ENCODE results near the gene CHST8. TPM values are rescaled to one million over a fixed set of nuclear protein-coding genes. Genes with fewer than 3 reads are reported as not detected.
A peak's percentile ranks its signal among the peaks of the same experiment; 100 is the strongest.

CHST8 gene
- total RNA-seq, 2 donors from 2014 or later = not detected

DNA sequence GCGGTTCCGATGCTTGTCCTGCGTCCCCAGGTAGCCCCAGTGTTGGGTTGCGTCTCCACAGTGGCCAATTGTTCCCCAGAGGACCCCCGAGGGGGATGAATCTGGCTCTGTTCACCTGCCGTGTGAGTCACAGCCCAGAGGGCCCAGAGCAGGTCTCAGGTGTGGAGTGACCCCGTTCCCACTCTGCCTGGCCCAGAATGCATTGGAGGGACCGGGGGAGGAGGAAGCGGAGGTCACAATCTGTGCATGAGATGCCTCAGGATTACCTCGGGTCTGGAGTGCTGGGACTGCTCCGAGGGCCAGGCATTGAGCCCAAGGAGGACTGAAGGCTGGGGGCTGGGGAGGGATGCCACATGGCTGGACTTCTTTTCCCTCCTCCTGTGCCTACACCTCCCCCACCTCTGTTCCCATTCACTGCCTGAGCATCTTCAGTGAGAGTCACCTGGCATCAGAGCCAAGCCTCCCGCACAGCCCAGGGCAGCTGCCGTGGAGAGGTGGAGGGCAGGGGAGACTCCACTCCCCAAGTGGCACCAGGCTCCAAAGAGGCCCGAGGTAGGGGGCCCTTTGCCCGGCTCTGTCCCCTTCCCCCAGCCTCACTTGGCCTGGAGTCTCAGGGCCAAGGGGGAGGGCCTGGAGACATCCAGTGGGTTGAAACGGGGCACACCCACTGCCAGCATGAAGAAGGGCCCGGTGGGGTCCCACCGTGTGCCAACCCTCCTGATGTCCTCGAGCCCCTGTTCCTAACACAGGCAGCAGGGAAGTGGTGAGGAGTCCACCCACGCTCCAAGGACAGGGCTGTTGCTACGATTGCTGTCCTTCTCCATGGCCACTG is 81.1 kb downstream of the CHST8 start:
- Mint-ChIP-seq H3K9me3 (no peaks in the 10 kb centered on the region), H3K27me3 (peaks cover 3 to 8% of the 10 kb centered on the region in 2 donors), H3K4me1 (ENCODE audit: low read depth in 2 of 2) (no peaks in the 10 kb centered on the region), H3K36me3 (no peaks in the 10 kb centered on the region), H3K27ac (no peak overlapping the region), H3K4me3 (no peak overlapping the region)
- DNase-seq (ENCODE audit: low spot score) (no peak), ATAC-seq (no peak)

DNA sequence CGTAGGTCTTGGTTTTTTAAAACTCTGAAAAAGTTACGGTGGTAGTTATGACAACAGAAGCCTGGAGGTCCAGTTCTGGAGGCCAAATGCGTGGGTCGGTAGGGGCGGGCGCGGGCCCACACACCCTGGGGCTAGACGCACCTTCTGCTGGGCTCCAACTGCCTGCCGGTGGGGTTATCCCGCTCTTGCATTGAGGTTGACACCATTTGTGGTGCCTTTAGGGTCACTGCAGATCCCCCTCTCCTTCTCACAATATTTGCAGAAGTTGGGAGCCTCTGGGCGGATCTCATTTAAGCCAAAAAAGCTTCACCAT is 81.6 kb downstream of the CHST8 start:
- no peaks in the 10 kb centered on the region for H3K4me1 Mint-ChIP-seq (ENCODE audit: low read depth in 2 of 2)
- H3K27ac Mint-ChIP-seq = no peak overlapping the region
- DNase-seq (ENCODE audit: low spot score) (no peak), ATAC-seq (no peak)
- H3K36me3 Mint-ChIP-seq = no peaks in the 10 kb centered on the region
- peaks cover 3 to 8% of the 10 kb centered on the region in 2 donors for H3K27me3 Mint-ChIP-seq
- no peak overlapping the region for H3K4me3 Mint-ChIP-seq
- H3K9me3 Mint-ChIP-seq = no peaks in the 10 kb centered on the region

DNA sequence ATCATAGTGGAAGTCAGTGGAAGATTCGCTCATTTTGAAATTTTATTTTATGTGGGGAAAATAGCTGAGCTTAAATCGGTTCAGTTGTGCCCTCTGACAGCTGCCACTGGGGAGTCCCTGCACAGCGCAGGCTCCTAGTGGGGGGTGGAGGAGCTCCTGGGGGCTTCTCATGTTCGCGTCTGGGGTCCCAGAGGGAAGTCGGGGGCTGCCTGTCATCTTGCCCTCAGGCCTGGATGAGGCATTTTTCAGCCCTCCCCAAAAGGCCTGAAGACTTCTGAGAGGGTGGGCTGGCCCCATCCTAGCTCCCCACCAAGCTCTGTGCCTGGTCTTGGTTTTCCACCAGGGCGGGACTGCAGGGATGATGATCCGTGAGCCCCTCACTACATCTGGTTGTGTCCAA is 82.1 kb downstream of the CHST8 start:
- DNase-seq (ENCODE audit: low spot score) (no peak), ATAC-seq (no peak)
- Mint-ChIP-seq H3K4me3 (no peak overlapping the region), H3K36me3 (no peaks in the 10 kb centered on the region), H3K9me3 (no peaks in the 10 kb centered on the region), H3K4me1 (ENCODE audit: low read depth in 2 of 2) (no peaks in the 10 kb centered on the region), H3K27ac (no peak overlapping the region), H3K27me3 (peaks cover 3 to 8% of the 10 kb centered on the region in 2 donors)

DNA sequence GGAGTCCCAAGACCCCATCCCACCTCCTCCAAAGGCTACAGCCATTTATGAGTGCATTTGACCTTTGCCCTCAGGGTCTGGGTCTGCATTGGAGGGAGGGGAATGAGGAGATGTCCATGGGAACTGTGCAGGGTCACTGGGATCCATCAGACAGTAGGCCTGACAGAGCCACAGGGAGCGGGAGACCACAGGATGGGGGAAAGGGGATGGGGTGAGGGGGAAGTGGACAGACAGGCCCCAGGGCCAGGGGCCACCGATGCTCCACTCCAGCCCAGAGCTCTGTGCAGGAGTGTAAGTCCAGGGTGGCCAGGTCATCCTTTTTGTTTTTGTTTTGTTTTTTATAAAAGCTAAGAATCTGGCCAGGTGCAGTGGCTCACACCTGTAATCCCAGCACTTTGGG is 82.5 kb downstream of the CHST8 start:
- Mint-ChIP-seq H3K27me3 (peaks cover 3 to 8% of the 10 kb centered on the region in 2 donors), H3K4me1 (ENCODE audit: low read depth in 2 of 2) (no peaks in the 10 kb centered on the region), H3K27ac (no peak overlapping the region), H3K9me3 (no peaks in the 10 kb centered on the region), H3K4me3 (no peak overlapping the region), H3K36me3 (no peaks in the 10 kb centered on the region)
- DNase-seq (ENCODE audit: low spot score) = no peak
- ATAC-seq = no peak

DNA sequence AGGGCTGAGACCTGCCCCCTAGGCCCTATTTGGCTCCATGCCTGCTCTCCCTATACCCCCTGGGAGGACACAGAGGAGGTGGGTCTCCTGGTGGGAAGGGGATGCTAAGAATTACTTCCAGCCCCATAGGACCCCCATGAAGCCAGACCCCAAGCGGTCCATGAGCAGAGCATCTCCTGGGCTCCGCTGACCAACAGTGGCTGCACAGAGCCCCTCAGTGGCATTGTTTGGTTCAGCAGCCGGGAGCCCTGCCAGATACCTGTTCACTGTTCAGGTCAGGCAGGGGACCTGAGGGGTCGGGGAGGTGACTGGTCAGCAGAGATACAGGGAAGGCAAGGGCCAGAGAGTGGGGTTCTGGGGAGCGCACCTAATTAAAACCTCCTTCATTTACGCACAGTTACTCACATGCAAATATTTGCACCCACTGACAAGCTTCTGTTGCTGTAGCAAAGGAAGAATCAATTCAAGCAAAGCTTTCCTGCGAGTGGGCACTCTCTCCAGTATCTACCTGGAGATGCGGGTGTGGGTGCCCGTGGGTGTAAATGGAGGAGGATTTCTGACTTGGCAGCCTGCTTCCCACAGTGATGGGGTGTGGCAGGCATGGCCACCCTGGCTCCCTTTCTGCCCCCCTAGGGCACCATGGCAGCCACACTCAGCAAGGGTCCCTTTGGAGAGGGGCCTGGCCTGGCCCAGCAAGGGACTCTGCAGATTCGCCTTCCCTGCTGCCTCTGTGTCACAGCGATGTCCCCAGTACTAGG is 83.5 kb downstream of the CHST8 start:
- Mint-ChIP-seq H3K4me1 (ENCODE audit: low read depth in 2 of 2) (no peaks in the 10 kb centered on the region), H3K9me3 (no peaks in the 10 kb centered on the region), H3K36me3 (no peaks in the 10 kb centered on the region), H3K27me3 (peaks cover 8 to 15% of the 10 kb centered on the region in 2 donors), H3K27ac (no peak overlapping the region), H3K4me3 (no peak overlapping the region)
- DNase-seq (ENCODE audit: low spot score) (no peak), ATAC-seq (peak in 1 of 2 donors; percentile 49)

DNA sequence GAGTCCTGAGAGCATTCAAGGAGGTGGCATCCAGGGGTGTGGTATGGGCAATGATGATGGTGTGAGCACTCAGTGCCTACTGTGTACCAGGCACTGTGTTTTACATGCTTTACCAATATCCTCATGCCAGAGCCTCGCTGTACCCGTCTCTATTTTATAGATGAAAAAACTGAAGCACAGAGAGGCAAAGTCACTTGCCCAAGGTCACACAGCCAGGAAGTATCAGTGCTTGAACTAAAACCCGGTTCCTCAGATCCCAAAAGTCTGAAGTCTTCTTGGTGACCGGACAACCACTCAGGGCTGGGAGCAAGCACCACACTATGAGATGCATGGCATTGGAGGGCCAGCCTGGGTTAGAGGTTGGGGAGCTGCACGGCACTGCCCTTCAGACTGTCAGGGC is 84.1 kb downstream of the CHST8 start:
- Mint-ChIP-seq H3K27me3 (peaks cover 9 to 19% of the 10 kb centered on the region in 2 donors), H3K36me3 (no peaks in the 10 kb centered on the region), H3K9me3 (no peaks in the 10 kb centered on the region), H3K4me3 (no peak overlapping the region), H3K27ac (no peak overlapping the region), H3K4me1 (ENCODE audit: low read depth in 2 of 2) (no peaks in the 10 kb centered on the region)
- DNase-seq (ENCODE audit: low spot score) (no peak), ATAC-seq (peak in 1 of 2 donors; percentile 29)

DNA sequence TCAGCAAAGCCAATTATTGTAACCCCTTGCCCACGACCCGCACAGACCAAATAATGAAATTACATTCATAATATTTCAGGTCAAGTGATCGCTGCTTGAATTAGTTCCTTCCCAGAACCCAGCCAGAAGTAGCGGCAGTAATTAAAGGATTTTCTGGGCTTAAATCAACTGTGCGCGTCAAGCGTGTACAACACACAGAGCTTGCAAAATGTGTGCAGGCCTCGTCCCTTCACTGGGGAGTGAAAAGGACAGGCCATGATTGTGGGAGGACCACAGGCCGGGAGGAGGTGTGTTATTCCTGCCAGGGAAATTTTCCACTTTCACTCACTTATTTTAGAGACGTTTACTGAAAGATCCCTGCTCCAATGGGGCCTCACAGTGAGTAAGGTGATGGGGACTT is 84.9 kb downstream of the CHST8 start:
- H3K27me3 Mint-ChIP-seq = peaks cover 9 to 19% of the 10 kb centered on the region in 2 donors
- no peaks in the 10 kb centered on the region for H3K4me1 Mint-ChIP-seq (ENCODE audit: low read depth in 2 of 2)
- no peak for ATAC-seq
- no peak for DNase-seq (ENCODE audit: low spot score)
- H3K36me3 Mint-ChIP-seq = no peaks in the 10 kb centered on the region
- H3K4me3 Mint-ChIP-seq = no peak overlapping the region
- no peaks in the 10 kb centered on the region for H3K9me3 Mint-ChIP-seq
- H3K27ac Mint-ChIP-seq = no peak overlapping the region

DNA sequence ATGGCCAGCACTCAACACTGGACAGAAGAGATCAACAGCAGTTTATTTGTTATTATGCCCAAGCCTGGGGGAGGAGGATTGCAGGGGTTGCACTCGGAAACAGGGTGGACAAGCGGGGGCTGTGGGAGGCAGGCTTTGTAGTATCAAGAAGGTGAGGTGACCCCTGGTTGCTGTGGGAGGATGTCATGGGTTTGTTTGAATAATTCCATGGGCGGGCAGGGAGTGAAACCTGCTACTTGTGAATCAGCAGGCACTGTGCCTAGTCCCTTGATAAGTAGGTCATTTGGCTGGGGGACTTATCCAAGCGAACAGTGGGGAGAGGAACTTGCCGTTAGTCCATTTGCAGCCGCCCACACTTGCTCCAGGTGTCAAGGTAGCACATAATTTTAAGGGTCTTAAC is 90.5 kb downstream of the CHST8 start:
- Mint-ChIP-seq H3K36me3 (no peaks in the 10 kb centered on the region), H3K27ac (no peak overlapping the region), H3K27me3 (peaks cover 21 to 22% of the 10 kb centered on the region in 2 donors), H3K4me3 (no peak overlapping the region), H3K4me1 (ENCODE audit: low read depth in 2 of 2) (no peaks in the 10 kb centered on the region), H3K9me3 (no peaks in the 10 kb centered on the region)
- no peak for ATAC-seq
- no peak for DNase-seq (ENCODE audit: low spot score)

DNA sequence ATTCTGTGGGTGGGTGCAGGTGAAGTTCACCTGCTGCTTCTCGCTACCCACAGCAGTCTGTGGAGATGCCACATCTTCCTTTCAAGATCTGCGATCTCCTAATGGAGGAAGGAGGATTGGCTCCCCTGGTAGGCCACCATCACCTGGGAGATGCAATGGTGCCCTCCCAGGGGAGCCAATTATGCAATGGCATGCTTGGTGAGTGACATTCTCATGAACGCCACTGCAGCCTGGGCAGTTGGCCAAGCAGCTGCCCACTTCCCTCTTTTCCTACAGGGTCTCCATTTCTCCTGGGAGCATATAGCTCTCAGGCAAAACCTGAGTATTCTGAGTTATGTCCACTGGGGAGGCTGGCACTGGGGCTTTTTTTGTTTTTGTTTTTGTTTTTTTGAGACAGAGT is 91.4 kb downstream of the CHST8 start:
- Mint-ChIP-seq H3K27ac (no peak overlapping the region), H3K36me3 (no peaks in the 10 kb centered on the region), H3K9me3 (no peaks in the 10 kb centered on the region), H3K4me1 (ENCODE audit: low read depth in 2 of 2) (no peaks in the 10 kb centered on the region), H3K27me3 (peaks cover 18 to 19% of the 10 kb centered on the region in 2 donors), H3K4me3 (no peak overlapping the region)
- no peak for ATAC-seq
- DNase-seq (ENCODE audit: low spot score) = no peak

DNA sequence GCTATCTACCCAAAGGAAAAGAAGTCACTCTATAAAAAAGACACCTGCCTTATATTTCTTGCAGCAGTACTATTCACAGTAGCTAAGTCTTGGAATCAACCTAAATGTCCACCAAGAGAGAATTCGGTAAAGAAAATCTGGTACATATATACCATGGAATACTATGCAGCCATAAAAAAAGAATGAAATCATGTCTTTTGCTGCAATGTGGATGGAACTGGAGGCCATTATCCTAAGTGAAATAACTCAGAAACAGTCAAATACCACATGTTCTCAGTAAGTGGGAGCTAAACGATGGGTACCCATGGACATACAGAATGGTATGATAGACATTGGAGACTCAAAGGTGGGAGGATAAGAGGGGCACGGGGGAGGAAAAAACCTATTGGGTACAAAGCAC is 92.4 kb downstream of the CHST8 start:
- Mint-ChIP-seq H3K27me3 (peaks cover 18 to 22% of the 10 kb centered on the region in 2 donors), H3K4me3 (no peak overlapping the region), H3K27ac (no peak overlapping the region), H3K9me3 (no peaks in the 10 kb centered on the region), H3K36me3 (no peaks in the 10 kb centered on the region), H3K4me1 (ENCODE audit: low read depth in 2 of 2) (no peaks in the 10 kb centered on the region)
- DNase-seq (ENCODE audit: low spot score) (no peak), ATAC-seq (no peak)

DNA sequence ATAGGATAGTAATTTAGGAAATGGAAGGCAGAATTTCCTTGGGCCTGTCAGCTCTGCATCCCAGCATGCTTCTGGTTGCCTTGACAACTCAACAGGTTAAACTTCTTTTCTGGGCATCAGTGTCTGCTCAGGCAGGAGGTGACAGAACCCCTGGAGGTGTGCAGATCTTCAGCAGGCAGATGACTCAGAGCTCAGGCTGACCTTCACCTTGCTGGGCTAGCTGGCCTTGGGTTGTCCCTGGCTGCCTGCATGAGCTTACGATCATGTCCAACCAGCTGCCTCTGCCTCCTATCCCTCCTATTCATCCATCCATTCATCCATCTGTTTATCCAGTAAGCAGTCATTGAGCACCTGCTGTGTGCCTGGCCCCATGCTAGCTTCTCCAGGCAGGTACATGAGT is 93.7 kb downstream of the CHST8 start:
- Mint-ChIP-seq H3K9me3 (no peaks in the 10 kb centered on the region), H3K4me1 (ENCODE audit: low read depth in 2 of 2) (no peaks in the 10 kb centered on the region), H3K27ac (no peak overlapping the region), H3K4me3 (no peak overlapping the region), H3K36me3 (no peaks in the 10 kb centered on the region), H3K27me3 (peaks cover 9 to 17% of the 10 kb centered on the region in 2 donors)
- ATAC-seq = no peak
- DNase-seq (ENCODE audit: low spot score) = no peak

DNA sequence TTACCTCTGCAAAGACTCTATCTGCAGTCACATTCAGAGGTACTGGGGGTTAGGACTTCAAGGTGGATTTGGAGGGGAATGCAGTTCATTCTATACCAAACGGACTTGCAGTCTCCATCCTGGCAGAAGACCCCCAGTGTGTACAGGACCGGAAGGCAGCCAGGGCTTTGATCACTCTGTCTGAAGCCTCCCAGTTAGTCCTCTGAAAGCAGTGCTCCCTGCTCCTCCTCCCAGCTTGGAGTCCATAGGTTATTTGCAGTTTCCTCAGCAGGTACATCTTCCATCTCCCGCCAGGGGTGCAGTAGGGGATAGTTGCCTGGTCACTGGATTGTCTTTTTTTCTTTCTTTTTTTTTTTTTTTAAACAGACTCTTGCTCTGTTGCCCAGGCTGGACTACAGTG is 96.1 kb downstream of the CHST8 start:
- no peaks in the 10 kb centered on the region for H3K4me1 Mint-ChIP-seq (ENCODE audit: low read depth in 2 of 2)

DNA sequence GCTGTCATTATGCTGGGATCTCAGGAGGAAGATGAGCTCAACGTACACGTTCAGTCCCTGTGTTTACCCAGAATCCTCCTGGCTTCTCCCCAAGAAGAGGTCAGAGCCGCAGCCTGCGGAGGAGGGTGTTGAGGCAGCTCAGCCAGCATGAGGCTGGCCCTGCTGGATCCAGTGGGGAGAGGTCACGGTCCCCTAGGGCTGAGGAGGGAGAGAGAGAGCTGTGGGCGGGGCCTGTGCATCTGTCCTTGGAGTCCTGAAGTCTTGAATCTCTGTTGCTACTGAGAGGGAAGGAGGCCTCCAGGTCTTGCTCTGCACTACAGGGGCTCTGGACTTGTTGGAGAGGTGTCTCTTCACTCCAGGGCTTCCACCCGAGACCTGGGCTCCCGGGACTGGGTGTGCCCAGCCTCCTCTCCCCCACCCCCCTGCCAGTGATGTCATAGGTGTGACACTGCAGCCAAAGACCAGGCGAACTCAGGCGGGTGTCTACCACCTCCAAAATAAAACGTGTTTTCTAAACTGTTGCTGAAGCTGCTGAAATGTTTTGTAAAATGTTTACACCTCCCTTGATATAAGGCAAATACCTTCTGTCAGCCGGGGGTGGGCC is 97.0 kb downstream of the CHST8 start:
- DNase-seq (ENCODE audit: low spot score) (no peak), ATAC-seq (no peak)
- Mint-ChIP-seq H3K27ac (no peak overlapping the region), H3K9me3 (no peaks in the 10 kb centered on the region), H3K36me3 (no peaks in the 10 kb centered on the region), H3K4me3 (no peak overlapping the region), H3K27me3 (peaks cover 13 to 18% of the 10 kb centered on the region in 2 donors), H3K4me1 (ENCODE audit: low read depth in 2 of 2) (no peaks in the 10 kb centered on the region)

More for the DNA sequence above, 96.1 kb downstream of the CHST8 start:
- no peak overlapping the region for H3K27ac Mint-ChIP-seq
- H3K36me3 Mint-ChIP-seq = no peaks in the 10 kb centered on the region
- ATAC-seq = no peak
- peaks cover 15 to 18% of the 10 kb centered on the region in 2 donors for H3K27me3 Mint-ChIP-seq
- DNase-seq (ENCODE audit: low spot score) = no peak
- H3K9me3 Mint-ChIP-seq = no peaks in the 10 kb centered on the region
- no peak overlapping the region for H3K4me3 Mint-ChIP-seq

Data from natural killer cell treated with Interleukin-12 subunit alpha and Interleukin-12 subunit beta and Interleukin-15 and Interleukin-18, amount 100 ng/mL, for 72 hours (primary cell).